HG02970 (cell line): ENCODE measurements around the gene CTNS.

ENCODE experiments used
- ATAC-seq: cut with Tn5 transposase; IDR thresholded peaks from one replicate; pipeline ENCODE4 v1.9.1; 2021; ENCODE audit warnings: mild to moderate bottlenecking, moderate library complexity, moderate number of reproducible peaks; ENCODE audit not compliant: unreplicated experiment, low FRiP score

CTNS gene

DNA sequence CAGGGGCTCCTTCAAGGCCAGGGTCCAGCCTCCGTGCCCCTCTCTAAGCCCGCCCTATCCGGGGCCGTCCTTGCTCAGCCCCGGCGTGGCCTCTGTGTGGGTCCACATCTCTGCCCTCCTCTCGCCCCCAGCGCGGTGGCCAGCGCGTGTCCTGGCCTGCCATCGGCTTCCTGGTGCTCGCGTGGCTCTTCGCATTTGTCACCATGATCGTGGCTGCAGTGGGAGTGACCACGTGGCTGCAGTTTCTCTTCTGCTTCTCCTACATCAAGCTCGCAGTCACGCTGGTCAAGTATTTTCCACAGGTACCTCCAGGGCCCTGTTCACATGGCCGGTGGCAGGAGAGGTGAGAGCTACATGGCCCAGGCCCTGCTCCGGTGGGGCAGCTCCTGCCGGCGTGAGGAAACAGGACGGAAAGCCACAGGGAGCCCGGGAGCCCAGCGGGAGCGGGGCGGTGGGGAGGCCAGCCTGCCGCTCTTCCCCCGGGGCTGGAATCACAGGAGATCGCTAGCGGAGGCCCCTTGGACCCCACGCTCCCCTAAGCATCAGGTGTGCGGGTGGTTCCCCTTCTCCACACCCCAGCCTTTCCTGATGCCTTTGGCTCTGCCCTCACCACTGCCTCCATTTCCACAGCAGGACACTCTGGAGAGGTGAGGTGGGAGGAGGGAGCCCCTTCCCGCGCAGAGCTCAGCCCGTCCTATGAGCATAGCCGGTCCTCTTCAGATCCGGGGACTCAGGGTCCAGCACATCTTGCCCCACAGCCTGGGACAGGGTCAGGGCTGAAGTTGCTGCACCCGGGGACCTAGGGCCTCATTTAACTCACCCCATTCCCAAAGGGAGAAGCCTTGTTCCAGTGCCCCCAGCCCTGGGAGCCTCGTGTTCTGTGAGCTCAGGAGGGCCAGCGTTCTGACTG is 21.6 kb downstream of the CTNS start:
- ATAC-seq = no peak

DNA sequence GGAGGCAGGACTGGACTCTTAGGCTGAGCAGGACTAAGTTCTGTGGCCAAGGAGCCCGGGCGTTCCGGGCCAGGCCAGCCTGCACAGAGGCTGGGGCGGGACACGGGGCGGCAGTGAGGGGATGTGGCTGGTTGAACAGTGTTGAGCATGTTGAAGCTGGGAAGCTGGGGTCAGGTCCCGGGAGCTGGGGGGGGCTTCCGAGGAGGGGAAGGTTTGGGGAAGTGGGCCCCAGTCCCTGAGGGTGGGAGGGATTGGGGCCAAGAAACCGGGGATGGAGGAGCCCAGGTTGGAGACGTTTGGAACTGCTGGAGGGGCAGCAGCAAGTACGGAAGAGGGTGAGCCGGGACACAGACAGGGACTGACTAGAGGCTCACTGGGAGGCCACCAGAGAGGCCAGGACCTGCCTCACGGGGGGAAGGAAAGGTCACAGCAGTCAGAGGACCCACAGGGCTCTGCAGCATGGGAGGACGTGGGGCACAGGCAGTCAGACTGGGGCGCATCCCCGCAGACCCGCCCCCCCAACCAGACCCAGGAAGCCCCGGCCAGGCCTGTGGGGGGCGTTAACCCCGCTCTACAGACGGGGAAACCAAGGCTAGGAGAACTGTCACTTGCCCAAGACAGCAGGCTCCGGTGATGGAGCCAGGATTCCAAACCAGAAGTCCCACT is 22.4 kb downstream of the CTNS start:
- no peak for ATAC-seq

DNA sequence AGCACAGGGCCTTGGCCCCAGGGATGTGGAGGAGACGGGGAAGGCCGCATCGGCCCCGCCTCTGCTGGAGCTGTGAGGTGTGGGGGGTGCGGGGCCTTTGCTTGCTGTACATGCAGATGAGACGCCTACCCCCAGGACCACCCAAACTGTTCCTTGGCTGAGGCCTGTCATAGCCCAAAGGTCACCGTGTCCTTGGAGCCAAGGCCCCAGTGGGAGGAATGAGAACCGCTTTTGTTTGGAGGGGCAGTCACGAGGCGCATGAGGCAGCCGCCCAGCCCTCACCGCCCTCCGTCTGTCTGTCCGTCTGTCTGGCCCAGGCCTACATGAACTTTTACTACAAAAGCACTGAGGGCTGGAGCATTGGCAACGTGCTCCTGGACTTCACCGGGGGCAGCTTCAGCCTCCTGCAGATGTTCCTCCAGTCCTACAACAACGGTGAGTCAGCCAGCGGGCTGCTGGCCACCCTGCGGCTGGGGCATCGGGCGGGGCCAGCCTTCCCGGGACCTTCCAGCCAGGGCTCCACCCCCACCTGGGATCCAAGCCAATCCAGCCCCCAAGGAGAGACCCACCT is 23.1 kb downstream of the CTNS start:
- ATAC-seq = no peak

DNA sequence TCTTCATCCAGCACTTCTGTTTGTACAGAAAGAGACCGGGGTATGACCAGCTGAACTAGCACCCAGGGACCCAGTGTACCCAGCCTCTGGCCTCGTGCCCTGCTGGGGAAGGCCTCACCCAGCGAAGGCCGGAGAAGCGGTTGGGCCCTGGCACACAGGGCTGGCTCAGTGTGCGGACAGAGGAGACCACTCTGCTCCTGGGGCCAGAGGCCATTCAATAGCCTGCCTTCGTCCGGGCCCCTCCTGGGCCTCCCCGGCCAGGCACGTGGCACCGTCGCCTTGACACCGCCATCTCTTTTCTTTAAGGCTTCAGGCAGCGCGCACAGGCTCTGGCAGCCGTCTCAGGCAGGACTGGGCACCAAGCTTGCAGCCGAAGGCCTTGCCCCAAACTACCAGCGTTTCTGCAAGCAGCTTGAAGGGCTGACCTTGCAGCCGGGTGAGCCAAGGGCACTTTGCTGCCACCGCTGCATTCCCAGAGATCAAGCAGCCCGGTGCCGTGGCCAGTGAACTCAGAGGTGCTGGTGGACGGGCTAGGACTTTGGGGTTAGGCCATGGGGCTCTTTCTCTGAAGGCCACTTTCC is 23.8 kb downstream of the CTNS start:
- no peak for ATAC-seq

DNA sequence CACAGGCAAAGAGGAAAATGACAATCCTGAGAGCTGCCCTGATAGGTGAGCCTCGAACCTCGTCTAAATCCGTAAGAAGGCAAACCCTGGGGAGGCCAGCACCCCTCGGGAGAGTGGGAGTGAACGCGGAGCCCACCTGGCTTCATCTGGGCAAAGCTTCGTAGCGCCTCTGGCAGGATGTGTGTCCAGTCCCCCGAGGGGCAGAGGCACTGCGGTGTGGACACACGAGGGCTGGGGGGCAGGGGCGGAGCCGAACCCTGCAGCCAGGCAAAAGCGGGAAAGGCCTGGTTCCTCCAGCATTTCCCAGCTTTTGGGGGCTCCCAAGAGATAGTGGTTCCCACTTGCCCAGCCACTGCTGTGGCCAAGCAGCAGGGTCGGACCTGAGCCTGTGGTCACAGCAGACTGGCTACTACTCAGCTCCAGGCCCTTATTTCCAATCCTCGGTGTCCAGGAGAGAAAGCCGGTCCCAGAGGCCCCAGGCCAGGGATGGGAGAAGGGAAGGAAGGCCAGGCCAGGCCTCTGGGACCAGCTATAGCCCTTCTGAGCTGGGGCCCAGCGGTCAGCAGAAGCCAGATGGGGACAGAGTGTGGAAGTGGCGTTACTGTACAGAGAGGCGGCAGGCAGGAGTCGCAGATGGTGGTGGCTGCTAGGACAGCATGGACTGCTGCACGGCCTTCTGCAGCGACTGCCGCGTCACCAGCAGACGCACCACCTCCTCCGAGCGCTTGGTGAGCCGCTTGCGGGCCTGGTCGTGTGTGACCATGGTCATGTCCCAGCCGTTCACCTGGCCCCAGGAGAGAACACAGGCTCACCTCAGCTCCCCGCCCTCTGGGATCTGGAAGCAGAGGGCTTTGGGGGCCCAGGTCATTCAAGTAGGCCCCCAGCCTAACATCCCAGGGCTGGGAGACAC is 26.8 kb downstream of the CTNS start:
- ATAC-seq = no peak

DNA sequence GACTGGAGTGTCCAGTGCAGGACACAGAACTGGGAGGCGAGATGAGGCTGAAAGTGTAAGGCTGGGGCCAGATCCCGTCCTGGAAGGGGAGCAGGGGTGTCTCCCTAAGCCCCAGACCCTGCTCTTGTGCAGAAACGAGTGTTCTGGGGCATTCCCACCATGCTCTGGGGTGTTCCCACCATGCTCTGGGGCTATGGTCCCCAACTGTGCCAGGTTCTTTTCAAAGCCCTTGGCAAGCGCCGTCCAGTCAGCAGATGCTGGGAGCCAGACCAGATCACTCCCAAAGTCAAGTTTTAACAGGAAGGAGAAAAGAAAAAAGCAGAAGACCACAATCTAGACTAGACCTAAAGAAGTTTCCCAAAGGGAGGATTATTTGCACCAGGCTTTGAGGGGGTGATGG is 29.3 kb downstream of the CTNS start:
- ATAC-seq = no peak

DNA sequence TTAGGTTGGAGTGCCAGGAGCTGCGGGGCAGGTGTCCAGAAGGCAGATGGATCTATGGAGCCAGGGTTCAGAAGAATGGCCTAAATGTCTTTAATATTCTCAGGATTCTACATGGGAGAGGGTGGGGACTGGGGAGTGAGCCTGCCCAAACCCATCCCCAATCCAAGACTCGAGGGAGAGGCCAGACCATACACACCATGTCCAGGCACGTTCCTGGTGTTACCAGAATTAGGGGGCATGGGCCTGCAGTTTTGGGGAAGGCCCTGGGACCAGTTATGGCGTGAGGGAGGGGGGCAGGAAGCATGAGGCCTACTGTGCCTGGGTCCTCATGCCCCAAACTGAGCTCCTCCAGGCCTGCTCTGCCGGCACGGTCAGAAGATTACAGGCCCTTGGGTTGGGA is 30.0 kb downstream of the CTNS start:
- ATAC-seq = no peak

DNA sequence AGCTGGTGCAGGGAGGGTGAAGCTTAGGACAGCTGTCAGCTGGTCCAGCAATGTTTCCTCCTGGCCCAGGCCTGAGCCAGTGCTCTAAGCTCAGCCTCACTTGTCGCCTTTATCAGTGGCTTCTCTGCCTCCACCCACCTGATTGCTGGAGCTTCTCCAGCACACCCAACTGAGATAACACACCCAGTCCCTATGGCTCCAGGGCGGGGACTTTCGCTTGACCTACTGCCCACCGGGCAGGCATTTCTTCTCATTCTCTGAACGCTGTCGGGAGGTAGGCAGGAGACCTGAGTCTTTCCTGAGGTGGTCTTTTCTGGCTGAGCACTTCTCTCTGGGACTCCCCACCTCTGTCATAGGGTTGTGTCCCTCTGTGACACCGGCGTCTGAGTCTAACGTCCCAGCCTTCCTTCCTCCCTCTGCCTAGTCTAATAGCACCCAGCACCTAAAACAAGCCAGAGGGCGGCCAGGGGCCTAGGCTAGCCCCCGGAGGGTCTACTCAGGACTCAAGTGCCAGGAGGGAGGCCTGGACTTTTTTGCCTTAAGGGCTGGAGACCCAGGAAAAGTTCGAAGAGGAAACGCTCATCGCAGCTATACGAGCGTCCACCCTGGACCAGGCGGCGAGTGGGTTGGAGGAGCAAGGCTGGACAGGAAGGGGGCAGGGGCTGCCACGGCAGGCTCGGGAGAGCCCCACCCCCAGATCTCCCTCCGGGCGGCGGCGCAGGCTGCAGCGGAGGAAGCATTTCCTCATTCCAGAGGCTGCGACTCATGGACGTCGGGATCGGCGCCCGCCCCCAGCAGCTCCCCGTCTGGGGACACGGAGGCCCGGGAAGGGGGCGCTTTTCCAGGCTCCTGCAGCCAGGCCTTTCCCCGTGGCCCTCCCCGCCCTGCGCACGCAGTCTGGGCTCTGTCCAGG is 31.1 kb downstream of the CTNS start:
- no peak for ATAC-seq

DNA sequence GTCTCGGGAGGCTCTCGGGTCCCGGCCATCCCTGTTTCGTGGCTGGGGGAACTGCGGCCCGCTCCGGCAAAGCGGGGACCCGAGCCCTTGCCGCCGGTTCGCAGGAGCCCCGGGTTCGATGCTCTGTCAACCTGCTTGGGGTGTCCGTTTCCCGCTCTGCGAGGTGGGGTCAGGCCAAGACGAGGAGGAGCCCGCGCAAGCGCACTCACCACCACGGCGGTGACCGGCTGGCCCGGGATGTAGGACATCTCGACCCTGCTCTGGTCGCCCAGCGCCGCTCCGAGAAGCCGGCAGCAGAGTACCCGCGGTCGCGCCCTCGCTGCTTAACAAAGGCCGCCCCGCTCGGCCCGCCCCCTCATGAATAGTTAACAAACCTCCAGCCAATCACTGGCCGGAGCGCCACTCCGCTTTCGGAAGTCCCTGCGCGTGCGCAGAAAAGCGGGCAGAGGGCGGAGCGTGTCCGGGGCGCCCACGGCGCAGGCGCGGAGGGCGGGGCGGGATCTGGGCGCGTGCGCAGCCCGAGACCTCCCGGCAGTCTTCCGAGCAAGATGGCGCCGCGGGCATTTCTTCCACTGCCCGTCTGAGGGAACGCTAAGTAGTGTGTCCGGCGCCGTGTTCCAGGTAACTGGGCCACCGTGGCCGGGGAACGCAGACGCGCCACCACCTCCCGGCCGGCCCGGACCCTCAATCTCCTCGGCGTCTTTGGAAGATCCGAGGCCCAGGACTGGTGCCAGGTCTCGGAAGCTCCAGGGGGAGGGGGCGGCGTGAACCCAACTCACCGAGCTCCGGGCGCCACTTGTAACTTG is 31.9 kb downstream of the CTNS start, which contains the start of the genes EMC6 and TAX1BP3:
Gene EMC6, plus strand, starts transcription at position 534 of the 806 bp plus-strand sequence. CDS start 335 bp downstream, outside the sequence.
Gene TAX1BP3, minus strand, starts transcription at position 300 of the 806 bp plus-strand sequence. Its CDS starts 52 bp downstream, at position 248.
- ATAC-seq = peak; percentile 89

DNA sequence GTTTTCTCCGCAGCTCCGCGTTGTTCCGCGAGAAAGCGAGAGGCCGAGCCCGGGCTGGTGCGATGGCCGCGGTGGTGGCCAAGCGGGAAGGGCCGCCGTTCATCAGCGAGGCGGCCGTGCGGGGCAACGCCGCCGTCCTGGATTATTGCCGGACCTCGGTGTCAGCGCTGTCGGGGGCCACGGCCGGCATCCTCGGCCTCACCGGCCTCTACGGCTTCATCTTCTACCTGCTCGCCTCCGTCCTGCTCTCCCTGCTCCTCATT is 32.5 kb downstream of the CTNS start:
- no peak for ATAC-seq

DNA sequence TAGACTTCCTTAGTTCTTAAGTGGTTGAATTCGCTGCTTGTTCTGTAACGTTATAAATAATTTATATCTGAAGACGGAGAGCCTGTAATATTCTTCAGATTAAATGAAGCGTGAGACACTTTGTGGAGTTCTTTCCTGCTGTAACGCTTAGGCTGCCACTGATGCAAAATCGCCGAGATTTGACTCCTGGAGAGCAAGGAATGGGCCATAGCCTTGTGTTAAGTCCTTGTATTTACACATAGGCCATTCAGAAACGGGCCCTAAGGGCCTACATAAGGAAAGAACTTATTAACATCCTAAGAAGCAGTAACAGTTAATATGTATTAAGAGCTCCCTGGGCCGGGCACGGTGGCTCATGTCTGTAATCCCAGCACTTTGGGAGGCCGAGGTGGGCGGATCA is 33.0 kb downstream of the CTNS start:
- ATAC-seq = no peak

DNA sequence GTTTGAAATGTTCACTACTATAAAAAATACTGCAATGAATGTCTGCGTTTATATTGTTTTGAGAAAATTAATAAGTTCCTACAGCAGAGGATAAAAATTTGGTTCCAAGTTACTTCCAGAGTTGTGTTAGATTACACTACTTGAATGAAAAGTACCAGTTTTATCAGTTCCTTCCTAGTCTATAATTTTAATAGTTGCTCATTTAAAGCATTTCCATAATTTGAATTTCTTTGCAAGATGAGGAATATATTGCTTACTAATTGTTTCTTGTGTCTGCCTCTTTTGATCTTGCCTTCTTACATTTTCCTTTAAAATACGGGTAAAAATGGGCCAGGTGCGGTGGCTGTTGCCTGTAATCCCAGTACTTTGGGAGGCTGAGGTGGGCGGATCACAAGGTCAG is 36.0 kb downstream of the CTNS start:
- no peak for ATAC-seq

DNA sequence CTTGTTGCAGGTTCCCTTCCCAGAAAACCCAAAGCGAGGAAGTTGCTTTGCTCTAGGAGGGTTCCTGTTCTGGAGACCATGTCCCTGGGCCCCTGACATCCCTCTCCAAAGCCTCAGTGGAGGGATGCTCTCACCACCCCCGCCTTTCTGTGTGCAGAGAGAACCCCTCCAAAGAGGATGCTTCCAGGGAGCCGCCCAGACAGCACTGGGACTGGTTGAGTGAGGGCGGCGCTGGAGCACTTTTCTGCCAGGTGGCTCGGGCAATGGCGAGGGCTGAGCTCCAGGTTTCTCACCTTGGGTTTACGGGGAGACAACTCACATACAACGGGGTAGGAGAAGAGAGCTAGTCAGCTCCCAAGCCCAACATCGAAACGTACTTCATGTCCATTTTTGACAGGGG is 39.3 kb downstream of the CTNS start:
- no peak for ATAC-seq

DNA sequence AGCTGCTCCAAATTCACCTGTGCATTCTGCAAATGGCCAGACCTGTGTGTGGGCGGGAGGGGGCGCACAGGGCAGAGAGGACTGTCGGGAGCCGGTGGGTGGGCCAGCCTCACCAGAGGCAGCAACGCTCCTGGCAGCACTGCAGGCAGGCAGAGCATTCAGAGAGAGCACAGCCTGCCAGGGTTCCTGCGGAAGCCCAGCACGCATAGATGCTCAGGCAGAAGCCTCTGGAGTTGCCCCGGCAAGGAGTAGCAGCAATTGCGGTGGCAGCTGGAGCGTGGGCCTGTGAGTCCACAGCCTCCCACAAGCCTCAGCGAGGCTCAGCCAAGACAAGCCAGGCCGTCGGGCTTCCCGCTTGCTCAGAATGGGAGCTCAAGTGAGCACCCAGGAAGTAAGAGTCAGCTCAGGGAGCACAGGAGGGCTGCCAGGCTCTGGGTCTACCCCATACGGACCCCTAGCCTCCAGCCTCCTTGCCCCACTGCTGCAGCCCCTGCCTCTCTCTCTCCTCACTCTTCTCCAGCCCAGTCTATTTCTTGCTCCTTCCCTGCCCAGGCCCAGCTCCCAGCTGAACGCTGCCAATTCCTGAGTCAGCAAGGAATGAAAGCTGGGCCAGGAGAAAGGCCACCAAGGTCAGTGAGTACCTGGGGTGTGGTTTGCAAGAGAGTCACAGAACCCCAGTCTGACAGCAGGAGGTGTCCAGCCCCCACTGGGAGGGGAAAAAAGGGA is 41.7 kb downstream of the CTNS start:
- no peak for ATAC-seq

DNA sequence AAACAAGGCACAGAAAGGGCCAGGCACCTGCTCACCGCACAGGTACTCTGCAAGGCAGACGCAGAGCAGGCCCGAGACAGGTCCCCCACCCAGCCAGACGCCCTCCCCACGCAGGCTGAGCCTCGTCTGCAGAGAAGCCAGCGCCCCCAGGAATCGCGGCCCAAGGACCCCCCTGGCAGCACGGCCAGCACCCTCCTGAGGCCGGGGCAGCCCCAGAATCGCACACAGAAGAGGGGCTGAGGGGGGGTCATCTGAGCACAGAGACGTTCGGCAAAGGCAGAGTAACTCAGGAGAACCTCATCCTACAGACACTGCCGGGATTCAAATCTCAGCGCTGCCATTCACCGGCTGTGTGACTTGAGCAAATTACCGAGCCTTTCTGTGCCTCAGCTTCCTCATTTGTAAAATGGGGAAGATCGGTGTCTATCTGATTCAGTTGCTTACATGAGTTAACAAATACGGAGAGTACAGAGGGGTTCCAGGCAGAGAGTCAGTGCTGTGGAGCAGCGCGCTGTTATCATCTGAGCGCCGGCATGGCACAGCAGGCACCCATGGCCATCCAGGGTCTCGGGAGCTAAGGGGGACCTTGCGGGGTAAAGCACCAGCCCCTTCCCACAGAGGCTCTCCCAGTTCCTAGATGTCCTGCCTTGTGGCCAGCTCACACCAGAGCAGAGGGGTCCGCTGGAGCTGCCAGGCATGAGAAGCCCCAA is 42.4 kb downstream of the CTNS start:
- no peak for ATAC-seq

DNA sequence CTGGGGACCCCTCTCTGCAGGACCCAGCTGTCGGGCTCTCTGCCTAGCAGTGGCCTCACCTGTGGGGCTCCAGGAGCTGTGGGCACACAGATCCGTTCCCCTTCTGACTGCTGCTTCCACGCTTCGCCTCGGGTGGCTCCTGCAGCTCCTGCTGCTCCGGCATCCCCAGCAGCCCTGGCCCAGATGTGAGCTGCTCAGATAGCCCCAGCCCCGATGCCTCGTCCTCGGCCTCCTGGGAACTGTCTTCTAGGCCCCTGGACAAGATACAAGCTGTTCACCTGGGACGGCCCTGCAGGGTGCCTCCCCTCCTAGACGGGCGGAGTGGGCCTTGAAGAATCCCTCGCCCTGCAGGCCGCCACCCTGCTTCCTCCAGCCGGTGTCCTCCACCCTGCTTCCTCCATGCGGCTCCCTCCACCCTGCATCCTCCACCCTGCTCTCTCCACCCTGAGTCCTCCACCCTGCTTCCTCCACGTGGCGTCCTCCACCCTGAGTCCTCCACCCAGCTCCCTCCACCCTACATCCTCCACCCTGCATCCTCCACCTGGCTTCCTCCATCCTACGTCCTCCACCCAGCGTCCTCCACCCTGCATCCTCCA is 43.1 kb downstream of the CTNS start:
- ATAC-seq = no peak

DNA sequence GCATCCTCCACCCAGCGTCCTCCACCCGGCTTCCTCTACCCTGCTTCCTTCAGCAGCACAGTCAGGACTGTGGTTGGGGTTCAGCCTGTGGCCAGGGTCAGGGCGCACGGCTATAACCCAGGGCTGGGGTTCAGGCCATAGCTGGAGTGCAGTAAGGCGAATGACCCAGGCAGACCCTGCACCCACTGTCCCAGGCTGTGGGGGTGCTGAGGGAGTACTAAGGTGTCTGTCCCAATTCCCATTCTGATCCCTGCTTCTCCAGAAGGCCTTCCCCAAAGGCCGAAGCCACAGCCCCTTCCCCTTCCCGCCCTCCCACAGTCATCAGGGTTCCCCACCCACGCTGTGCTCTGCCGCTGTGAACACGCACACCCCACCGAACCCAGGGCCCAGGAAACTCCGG is 44.5 kb downstream of the CTNS start:
- ATAC-seq = no peak
